Left ventricle myocardium superior (tissue), 1 donor: Measurements from ENCODE around the gene LRRC19. TPM values are rescaled to one million over a fixed set of nuclear protein-coding genes. Genes with fewer than 3 reads are reported as not detected.

Source experiments
- ATAC-seq: fragments of 200-7000 bp; cut with Tn5 transposase; one replicate; pipeline ENCODE4 v1.9.1; 2020; ENCODE audit warnings: mild to moderate bottlenecking, moderate library complexity
- DNase-seq: peaks from one replicate; pipeline ENCODE4 v3.0.0-alpha.2; 2020
- intact Hi-C: fragments of 100-400 bp; cut with micrococcal nuclease; formaldehyde crosslinking; loops from one replicate; pipeline ENCODE4 v1.11.0; 2022
- long read RNA-seq: library from polyadenylated mRNA; unstranded; transcript quantifications from one replicate; pipeline ENCODE4 v2.0.0, GENCODE V29; 2021
- total RNA-seq: library from RNA; stranded (reverse); fragmentation: NEBNext Ultra II Directional; extraction: Animal tissue kit (Norgen Biotek cat#: 25700); gene quantifications from one replicate; pipeline ENCODE4 v1.2.1, GENCODE V29; 2021
- donor health status: DM: no; HTN: yes; CAD: no; lungs with severe emphysema.

The LRRC19 gene, protein sequence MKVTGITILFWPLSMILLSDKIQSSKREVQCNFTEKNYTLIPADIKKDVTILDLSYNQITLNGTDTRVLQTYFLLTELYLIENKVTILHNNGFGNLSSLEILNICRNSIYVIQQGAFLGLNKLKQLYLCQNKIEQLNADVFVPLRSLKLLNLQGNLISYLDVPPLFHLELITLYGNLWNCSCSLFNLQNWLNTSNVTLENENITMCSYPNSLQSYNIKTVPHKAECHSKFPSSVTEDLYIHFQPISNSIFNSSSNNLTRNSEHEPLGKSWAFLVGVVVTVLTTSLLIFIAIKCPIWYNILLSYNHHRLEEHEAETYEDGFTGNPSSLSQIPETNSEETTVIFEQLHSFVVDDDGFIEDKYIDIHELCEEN
- not detected for total RNA-seq
- long read RNA-seq, result 0 reads

GRCh38 chr9:27005491-27005890 is at the start of gene LRRC19:
Gene LRRC19 (minus strand): TSS chr9:27005672. CDS start chr9:26999694, 5,978 bp downstream.
- ATAC-seq (no peak), DNase-seq (no peak)
- intact Hi-C loops, result no loop called here

- no peak for DNase-seq
- intact Hi-C loops, result no loop called here
- ATAC-seq, result no peak
Observed at GRCh38 chr9:27054841-27055240, 49.4 kb upstream of the LRRC19 start.

DNA sequence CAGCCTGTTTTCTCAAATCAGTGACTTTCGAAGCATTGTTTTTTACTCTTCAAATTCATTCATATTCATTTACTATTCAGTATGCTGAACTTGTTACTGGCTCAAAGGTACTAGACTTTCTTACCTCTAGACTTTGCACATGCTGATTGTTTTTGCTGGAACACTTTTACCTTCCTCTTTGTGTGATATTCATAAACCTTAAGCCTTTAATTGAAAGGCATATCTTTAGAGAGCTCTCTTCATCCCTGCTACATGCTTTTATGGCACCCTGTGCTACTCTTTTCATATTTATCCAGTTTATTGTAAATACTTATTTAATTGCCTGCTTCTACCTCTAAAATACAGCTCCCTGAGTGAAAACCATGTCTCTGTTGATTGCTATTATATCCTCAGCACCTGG is 48.7 kb upstream of the LRRC19 start:
- ATAC-seq (no peak), DNase-seq (no peak)
- intact Hi-C loops, result no loop called here

DNA sequence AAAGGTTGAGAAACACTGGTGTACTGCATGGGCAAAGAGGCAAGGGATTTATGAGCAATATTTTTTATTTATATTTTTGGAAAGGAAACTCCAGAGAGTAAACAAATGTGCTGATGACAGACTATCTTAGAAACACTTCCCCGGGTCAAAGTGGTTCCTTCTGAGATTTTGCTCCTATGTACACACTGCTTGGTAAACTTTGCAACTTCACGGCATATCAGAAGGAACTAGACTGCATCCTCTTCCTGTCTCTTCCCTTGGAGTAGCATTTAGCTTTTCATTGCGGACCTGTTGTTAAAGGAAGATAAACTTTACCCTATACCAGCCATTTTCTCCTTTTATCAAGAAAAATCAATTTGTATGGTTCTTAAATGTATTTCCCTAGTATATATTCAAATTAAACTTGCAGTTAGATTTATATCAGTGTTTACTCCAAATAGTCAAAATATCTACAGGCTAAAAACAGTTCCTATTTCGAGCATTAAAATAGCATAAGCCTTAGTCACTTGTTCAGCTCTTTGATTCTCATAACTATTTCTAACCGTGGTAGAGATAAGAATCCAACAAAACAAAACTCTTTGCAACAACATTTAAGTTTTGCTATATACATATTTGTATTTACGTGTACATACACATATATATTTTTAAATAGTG is 48.0 kb upstream of the LRRC19 start:
- ATAC-seq, result no peak
- intact Hi-C loops, result no loop called here
- no peak for DNase-seq

DNA sequence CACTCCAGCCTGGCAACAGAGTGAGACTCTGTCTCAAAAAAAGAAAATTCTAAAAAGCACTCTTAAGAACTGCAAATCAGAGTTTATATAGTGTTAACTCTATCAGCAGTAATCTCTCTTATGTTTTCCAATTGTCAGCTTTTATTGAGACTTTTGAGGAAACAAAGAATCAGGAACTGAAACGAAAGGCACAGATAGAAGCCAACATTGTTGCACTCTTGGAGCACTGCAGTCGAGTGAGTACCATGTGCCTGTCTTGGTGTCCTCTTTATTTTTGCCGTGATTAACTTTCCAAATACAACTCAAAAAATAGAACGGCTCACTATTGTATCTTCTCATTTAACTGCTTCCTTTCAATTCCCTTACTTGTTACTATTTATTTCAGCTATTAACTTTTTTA is 41.7 kb upstream of the LRRC19 start:
- ATAC-seq, result no peak
- intact Hi-C loops, result no loop called here
- DNase-seq, result no peak

DNA sequence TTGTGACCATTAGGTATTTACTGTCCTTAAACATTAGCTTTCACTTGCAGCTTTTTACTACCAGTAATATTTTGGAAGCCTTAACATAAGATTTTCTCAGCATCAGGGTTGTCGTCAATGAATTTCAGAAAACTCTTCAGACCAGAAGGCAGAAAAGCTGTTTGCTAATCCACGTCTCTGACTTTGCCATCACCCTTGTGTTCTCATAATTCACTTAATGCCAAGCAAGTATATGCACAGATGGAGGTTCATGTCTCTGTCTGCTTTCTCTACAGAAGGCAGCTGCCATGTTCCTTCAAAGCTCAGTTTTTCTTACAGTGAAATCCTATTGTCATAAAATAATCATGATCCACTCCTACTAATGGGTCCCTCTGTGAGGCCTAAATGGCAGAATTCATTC is 37.7 kb upstream of the LRRC19 start:
- intact Hi-C loops, result no loop called here
- no peak for DNase-seq
- ATAC-seq, result no peak

GRCh38 chr9:27042476-27042875 is 37.0 kb upstream of the LRRC19 start:
- intact Hi-C loops, result no loop called here
- ATAC-seq (no peak), DNase-seq (no peak)

- DNase-seq, result no peak
- ATAC-seq, result no peak
- intact Hi-C loops, result no loop called here
Observed at GRCh38 chr9:27041746-27042145, 36.3 kb upstream of the LRRC19 start.

DNA sequence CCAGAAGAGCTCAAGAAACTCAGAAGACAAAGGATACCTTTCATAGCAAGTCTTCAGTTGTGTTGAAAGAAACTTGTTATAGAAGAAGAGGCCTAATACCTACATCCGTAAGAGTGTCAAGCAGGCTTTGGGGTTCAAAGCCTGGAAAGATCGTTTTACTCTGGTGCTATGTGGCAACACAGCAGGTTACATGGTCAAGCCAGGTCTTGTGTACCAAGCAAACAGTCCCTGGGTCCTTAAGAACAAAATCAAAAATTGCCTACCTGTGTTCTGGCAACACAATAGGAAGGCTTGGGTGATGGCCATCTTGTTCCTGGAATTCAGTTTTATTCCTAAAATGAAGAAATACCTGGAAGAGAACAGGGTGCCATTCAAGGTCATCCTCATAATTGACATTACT is 32.0 kb upstream of the LRRC19 start:
- no peak for ATAC-seq
- no peak for DNase-seq
- intact Hi-C loops, result loop anchor here (10.0 kb wide), 1 partner anchor 167 kb away; no protein-coding TSS in a partner anchor

GRCh38 chr9:27033815-27034403 is 28.4 kb upstream of the LRRC19 start:
- DNase-seq, result no peak
- ATAC-seq, result peak; percentile 56
- intact Hi-C loops, result loop anchor here (1.0 to 10.0 kb wide), 2 partner anchors 171 to 242 kb away; no protein-coding TSS in a partner anchor

- ATAC-seq (no peak), DNase-seq (no peak)
- intact Hi-C loops, result no loop called here
Observed at GRCh38 chr9:27029186-27029585, 23.7 kb upstream of the LRRC19 start.

- ATAC-seq (no peak), DNase-seq (no peak)
- intact Hi-C loops, result no loop called here
Observed at GRCh38 chr9:27022920-27023319, 17.4 kb upstream of the LRRC19 start.

DNA sequence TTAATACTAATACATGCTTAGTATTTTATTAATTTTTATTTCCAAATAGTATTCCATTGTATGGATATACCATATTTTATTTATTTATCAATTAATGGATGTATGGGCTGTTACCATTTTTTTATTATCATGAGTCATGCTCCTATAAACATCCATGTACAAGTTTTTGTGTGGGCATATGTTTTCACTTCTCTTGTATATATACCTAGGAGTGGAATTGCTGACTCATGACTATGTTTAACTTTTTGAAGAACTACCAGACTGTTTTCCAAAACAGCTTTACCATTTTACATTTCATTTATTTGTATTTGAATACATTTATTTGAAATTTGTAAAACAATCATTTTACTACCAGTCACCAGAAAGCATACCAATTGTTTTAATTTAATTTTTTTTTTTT is 14.1 kb upstream of the LRRC19 start:
- no peak for ATAC-seq
- no peak for DNase-seq
- intact Hi-C loops, result no loop called here

- intact Hi-C loops, result no loop called here
- no peak for DNase-seq
- ATAC-seq, result no peak
Observed at GRCh38 chr9:27003426-27004077, 1.9 kb downstream of the LRRC19 start.

GRCh38 chr9:26995810-26996209 is 9.7 kb downstream of the LRRC19 start:
- intact Hi-C loops, result no loop called here
- ATAC-seq, result no peak

DNA sequence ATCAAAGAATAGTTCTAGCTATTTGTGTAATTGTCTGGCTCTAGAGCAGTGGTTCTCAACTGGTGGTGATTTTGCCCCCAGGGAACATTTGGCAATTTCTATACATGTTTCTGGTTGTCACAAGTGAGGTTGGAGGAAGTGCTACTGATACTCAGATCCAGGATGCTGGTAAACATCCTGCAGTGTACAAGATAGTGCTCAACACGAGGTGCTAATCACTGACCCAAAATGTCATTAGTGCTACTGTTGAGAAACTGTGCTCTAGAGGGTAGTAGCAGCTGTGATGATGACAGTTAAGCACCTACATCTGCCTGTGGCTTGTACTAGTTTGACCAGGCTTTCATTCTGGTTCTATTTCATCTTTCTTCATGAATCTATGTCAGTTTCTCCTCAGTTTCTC is 22.1 kb downstream of the LRRC19 start:
- DNase-seq (no peak), ATAC-seq (no peak)
- intact Hi-C loops, result no loop called here

More at GRCh38 chr9:26995810-26996209, 9.7 kb downstream of the LRRC19 start:
- DNase-seq, result no peak

DNA sequence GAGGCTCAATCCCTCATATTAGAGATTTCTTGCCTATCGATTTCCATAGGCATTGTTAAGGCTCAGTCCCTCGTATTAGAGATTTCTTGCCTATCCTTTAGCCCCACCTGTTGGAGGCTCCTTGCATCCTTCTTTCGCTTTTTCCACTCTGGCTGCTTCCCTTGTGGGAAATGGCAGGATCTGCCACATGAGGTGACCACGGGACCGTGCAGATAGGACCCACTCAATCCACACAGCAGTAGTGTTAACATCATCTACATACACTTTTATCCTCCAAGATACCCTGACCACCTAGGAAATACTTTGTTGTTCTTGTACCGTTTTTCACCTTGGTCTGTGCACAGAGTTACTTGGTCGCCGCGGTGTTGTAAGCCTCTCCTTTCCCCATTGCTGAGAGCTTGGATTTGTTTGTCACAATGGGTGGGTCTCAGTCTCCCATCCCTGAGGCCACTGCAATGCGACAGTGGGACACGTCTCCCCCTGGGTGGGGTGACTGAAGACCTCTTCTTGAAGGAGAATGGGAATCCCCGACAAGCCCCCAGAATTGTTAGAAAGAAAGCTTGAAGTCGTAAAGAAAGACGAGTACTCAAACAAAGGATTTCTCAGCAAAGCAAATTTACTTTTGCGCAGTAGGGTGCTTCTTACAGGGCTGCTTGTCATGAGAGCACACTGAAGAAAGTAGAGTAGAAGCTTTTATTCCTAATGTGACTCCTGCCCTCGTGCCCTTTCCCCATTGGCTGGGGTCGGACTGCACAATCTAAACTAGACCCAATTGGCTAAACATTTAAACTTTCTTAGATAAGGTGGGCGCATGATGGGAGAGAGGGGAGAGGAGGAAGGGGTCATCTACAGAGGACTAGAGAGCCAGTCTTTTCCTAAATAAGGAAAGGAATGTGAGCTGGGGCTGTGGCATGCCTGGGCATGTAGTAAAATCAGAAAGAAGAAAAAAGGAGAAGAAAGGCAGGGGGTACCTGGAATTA is 29.5 kb downstream of the LRRC19 start:
- DNase-seq, result no peak

DNA sequence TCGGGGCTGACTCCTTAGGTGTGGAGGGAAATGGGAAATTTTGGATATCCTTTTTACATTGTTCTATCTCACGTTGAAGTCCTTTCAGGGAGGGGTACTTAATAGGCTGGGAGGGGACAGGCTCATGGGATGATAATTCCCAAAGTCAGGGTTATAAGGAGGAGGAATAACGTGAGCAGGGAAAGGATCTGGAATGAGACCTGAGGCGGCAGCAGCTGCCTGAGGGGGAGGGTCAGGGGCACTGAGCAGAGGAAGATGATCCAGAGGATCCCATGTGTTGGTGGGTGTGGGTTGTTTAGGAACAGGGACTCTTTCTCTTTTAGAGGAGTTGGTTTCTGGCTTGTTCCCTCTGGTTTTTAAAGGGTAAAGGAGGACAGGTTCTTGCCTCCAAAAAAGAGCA is 30.5 kb downstream of the LRRC19 start:
- ATAC-seq (no peak), DNase-seq (no peak)
- intact Hi-C loops, result loop anchor here (5.0 kb wide), 1 partner anchor 233 kb away; no protein-coding TSS in a partner anchor

More for the DNA sequence above, 29.5 kb downstream of the LRRC19 start:
- intact Hi-C loops, result loop anchor here (5.0 kb wide), 1 partner anchor 234 kb away; no protein-coding TSS in a partner anchor
- peak; percentile 64 for ATAC-seq

- ATAC-seq (no peak), DNase-seq (no peak)
- intact Hi-C loops, result no loop called here
Observed at GRCh38 chr9:26973989-26974388, 31.5 kb downstream of the LRRC19 start.
